Stimulated activated CD8-positive, alpha-beta memory T cell treated with anti-CD3 and anti-CD28 coated beads, Interleukin-15, amount 100 ng/mL, for 24 hours (primary cell): ENCODE results near the gene NPLOC4.
"Not testable (repeated sequence)": the region's sequence is repeated elsewhere in the genome, so short reads cannot be mapped to it uniquely, and the experiment has no call there.

Experiments used
- DNase-seq: peaks from one replicate; pipeline ENCODE4 v3.0.0-alpha.2; 2020; ENCODE audit warnings: low read depth

The NPLOC4 gene

DNA sequence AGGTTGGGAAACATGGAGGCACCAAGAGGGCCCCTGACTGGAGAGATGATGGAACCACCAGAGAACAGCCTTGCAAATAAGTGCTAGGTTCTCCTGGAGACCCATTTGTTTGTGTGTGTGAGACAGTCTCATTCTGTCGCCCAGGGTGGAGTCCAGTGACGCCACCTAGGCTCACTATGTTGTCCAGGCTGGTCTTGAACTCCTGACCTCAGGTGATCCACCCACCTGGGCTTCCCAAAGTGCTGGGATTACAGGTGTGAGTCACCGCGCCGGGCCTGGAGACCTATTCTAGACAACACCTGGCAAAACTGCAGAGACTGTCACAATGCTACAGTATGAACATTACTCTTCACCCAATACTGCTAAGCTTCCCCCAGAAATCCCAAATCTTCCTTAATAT lies 1.5 kb downstream of the NPLOC4 start:
- DNase-seq = no peak

DNA sequence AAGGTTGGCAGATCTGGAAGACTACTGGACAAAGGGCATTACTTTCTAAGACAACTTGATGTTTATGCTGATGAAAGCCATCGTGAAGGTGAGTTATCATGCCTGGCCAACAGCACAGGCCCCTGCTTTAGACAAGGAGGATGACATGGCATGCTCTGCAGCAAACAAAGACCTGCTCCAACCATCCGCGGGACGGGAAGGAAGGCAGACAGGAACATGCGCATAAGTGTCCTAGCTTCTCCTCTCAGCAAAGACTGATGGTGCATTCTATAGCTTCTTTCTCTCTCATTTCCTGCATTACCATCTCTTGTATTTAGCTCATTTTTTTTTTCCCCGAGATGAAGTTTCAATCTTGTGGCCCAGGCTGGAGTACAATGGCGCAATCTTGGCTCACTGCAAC lies 5.4 kb downstream of the NPLOC4 start:
- no peak for DNase-seq

DNA sequence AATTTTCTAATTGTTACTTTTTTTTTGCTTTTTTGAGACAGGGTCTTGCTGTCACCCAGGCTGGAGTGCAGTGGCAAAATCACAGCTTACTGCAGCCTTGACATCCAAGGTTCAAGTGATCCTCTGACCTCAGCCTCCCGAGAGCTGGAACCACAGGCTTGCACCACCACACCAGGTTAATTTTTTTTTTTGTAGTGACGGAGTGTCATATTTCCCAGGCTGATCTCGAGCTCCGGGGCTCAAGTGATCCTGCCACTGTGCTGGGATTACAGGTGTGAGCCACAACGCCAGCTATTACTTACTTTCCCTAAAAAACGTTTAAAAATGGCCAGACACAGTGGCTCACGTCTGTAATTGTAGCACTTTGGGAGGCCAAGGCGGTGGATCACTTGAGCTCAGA lies 6.6 kb downstream of the NPLOC4 start:
- no peak for DNase-seq

DNA sequence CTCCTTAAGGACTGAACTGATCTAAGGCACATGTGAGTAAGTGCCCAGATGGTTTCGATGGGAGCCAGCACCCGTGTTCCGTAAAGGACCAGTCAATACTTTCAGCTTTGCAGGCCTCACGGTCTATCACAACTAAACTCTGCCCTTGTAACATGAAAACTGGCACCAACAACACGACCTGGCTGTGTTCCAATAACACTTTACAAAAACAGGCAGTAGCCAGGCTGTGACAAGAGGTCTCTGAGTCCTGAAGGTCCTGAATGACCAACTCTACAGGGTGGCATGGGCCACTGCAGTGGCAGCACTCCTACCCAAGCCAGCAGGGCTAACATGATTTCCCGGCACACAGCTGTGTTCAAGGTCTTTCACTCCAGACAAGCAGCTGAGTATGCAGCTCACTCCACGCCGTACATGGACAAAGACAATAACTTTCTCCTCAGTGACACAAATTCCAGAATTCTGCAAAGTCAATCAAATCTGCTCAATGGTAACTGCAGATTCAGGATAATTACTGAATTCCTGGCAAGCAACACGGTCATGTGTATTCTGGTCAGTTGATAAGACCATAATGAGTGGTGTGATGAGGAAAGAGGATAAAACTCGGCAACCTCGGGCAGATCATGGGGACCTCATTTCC lies 15.3 kb downstream of the NPLOC4 start:
- no peak for DNase-seq

DNA sequence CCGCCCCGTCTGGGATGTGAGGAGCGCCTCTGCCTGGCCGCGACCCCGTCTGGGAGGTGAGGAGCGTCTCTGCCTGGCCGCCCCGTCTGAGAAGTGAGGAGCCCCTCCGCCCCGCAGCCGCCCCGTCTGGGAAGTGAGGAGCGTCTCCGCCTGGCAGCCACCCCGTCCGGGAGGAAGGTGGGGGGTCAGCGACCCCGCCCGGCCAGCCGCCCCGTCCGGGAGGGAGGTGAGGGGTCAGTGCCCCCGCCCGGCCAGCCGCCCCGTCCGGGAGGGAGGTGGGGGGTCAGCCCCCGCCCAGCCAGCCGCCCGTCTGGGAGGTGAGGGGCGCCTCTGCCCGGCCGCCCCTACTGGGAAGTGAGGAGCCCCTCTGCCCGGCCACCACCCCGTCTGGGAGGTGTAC lies 18.6 kb downstream of the NPLOC4 start:
- DNase-seq = not testable (repeated sequence)

DNA sequence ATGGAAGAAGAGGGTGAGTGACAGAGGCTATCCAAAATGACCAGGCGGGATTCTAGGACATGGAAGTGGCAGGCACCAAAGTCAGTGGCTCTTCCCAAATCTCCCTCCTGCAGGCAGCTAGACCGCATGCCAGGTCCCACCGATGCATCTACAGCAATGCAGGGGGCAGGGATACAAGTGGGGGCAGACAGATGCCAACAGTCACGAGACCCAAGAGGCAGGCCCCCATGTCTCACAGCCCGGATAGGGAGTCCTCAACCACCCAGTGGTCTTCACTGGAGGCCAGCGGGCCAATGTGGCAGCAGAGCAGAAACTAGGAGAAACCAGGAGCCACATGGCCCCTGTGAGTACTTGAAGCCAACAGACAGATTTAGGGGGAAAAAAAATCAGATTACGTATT lies 20.0 kb downstream of the NPLOC4 start:
- DNase-seq = no peak

DNA sequence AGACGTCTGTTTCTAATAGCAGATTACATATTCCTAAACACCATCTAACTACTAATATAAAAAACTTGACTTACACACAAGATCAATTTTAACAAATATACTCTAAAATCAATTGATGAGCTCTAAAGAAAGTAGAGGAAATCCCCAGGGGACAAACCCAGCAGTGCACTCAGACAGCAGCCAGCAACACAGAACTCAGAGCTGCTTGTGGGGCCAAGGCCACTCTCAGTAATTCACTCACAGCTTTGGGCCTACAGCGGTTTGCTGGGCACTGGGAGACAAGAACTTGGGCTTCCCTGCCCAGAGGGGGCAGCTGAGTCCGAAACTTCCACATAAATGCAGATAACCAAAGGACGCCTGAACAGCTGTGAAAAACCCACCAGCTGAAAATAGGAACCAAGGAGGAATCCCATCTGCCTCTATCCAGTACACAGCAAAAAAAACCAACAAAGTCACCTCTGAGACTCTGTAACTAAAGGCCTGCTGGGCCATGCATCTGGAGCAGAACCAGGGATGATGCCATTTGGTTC lies 21.4 kb downstream of the NPLOC4 start:
- DNase-seq = no peak

DNA sequence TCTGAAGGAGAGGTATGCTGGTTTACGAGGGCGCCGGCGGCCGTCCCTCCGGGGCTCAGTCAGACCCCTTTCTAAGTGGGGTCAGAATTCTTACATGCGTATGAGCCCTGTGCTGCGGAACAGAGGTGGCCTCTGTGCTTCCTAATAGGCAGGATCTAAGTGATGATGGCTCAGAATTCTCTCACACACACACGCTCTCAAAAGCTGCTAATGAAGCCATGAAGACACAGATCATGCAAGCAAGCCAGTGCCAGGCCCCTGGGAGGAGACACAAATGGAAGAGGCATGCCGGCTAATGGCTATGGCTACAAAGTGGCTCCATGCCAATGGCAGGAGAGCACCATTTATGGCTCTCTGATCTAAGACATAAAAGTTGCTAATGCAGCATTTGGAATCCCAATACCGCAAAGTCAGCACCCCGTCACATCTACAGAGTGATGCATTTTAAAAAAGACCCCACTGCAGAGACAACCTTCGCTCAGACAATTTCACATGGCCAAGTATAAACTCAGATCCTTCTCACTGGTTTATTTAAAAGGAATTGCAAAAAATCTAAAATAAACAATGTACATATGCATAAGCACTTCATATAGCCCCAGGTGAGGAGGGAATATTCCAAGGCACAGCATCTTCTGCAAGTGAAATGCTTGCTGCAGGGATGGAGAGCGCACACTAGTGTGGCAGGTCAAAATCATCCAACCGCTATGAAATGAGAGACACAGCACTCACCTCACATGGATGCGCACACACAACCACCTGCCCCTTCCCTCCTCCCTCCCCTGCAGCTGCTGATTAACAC lies 24.5 kb downstream of the NPLOC4 start:
- DNase-seq = no peak

DNA sequence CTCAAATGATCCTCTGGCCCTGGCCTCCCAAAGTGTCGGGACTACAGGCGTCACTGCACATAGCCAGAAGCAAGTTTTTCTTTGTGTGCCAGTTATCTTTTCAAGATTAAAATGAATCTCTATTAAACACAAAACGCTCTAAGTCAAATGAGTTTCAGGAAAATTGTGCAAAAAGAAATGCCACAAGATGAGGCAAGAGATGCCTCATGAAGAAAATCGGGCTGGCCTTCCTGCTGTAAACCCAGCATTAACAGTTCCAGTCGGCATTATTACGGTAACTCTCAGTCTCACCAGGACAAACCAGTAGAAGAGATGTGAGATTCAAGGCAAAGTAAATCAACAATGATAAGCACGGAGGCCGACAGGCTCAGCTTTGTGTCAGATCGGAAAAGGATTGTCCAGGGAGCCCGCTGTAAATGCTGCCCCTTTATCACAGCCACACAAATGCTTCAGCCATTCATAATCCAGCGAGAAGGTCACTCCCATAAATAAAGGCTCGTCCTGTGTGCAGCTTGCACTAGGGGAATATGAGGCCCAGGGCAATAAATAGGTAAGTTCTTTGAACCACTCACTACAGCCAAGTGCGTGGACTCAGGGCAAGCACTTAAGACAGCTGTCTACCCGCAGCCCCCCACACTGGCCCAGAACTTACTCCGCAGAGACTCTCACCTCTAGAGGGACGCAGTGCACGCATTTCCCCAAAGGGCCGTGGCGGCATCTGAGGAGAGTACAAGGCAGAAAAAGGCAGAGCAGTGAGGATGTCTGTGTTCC lies 27.2 kb downstream of the NPLOC4 start:
- no peak for DNase-seq

DNA sequence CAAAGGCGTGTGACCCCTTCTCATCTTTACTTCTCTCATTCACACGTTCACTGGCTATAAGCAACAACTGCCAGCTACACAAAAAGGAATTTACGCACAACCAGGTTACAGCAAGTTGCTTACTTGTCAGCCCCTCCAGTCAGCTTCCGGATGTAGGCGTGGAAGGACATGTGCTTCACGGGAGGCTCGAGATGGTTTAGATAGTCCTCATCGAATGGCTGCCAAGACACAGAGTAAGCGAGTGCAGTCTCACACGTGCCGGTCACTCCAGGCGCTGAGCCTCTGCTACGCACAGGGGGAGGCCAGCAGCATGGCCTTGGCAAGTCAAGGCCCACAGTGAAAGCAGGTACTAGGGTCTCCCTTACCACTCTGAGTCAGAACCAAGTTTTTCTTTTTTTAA lies 28.3 kb downstream of the NPLOC4 start:
- DNase-seq = no peak

DNA sequence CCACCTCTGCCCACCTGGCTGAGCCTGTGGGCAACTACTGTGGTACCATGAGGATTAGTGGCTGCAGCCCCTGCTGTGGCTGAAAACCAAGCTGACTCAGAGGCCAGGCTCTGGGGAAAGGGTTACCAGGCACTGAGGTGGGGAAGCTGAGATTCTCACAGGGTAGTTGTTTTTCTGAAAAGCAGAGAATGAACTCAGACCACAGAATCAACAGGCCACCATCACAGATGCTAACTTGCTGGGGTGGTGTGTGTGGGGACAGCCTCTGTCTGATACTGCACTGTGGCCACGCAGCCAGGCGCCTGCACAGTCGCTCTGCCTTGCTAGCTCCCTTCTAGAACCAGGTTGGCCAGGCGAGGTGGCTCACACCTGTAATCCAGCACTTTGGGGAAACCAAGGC lies 28.8 kb downstream of the NPLOC4 start:
- no peak for DNase-seq

DNA sequence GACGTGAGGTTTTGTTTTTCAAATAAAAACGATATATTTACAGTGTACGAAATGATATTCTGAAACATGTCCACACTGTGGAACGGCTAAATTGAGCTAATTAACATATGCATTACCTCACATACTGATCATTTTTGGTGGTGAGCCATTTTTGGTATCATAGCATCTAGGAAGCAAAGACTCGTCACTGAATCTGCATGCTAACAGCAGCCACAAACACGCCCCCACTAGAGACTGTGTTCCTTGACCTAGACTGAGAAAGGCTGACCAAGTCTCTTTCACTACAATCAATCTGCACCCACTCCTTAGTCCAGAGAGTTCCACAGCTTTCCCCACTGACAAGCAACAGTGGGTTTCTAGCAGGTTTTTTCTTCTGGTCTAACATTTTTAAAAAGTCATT lies 29.5 kb downstream of the NPLOC4 start:
- no peak for DNase-seq

DNA sequence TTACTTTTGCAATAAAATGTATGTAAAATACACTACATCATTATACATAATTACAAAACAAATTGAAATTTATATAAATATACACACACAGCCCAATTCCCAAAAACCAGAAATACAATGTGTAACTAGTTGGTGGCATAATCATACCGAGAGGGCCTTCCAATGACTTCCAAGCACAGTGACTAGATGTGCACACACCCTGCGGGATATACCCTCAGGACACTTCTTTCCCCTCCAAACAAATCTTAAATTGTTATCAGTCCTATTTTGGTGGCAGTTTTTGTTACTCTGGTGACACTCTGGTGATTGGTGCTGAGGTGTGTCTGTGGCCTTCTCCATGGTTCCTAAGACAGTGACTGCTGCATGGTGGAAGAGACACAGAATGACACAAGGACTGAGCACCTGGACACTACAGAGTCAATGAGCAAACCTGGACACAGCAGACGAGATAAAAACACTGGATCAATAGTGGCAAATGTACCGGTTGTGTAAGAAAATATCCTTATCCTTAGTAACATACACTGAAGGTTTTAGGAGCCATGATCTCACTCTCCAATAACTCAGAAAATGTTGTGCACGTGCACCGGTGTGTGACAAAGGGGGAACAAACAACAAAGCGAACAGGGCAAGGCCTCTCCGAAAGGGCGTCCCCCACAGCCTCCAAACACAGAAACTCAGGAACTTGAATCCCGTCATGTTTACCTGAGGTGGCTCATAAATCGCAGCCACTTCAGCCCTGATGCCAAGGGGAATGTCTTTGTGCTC lies 32.9 kb downstream of the NPLOC4 start:
- DNase-seq = no peak

DNA sequence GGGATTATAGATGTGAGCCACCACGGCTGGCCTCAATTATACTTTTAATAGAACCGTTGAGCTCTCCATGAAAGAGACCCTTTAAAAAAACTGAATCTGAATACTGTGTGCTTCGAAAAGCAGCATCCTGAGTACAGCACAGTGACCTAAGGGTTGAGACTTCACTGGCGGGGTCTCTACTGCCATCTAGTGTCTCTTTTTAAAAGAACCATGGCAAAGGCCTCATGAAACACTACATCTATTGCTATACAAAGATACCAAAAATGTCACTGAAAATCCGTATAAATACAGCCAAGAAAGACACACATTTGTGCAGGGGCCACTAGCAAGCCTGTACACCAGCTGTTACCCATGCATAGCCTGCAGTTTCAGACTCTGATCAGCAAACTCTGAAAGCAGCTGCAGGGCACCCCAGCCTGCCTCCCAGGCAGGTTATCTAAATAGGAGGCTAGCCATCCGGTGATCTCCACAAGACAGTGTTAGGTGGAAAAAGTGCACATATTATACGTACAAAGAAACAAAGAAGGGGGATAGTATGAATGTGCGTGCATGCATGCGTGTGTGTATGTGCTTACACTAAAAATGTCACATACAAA lies 35.3 kb downstream of the NPLOC4 start:
- no peak for DNase-seq

DNA sequence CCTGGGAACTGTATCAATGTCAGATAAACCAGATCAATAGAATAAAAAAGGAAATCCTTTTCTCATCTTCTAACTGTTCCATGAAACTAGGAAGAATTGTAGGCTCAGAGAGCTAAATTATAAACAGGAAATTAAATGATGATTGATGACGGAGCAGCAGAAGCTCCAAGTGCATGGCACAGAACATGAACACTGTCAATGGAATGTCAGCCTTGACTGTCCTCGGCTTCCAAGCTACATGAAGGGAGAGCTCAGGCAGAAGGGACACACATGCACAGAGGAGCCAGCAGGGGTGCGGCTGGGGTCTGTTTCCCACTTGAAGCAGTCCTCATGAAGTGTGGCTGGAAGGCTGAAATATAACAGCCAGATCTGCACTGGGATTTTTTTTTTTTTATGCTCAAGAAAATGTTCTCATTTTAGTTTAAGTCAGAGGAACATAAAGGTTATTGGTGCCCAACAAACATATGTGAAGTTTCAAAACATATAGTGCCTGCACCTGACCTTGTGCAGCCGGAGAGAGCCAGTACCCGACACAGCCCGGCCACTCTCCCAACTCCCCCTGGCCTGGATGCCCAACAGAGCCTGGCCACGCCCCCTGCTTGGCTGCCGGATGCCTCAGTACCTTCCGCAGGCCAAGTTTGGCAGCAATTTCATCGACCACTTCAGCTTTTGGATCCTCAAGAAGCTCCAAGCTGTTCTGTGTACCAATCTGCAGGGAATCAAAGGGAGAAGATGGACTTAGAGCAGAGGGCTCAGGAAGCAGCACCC lies 37.0 kb downstream of the NPLOC4 start:
- no peak for DNase-seq

DNA sequence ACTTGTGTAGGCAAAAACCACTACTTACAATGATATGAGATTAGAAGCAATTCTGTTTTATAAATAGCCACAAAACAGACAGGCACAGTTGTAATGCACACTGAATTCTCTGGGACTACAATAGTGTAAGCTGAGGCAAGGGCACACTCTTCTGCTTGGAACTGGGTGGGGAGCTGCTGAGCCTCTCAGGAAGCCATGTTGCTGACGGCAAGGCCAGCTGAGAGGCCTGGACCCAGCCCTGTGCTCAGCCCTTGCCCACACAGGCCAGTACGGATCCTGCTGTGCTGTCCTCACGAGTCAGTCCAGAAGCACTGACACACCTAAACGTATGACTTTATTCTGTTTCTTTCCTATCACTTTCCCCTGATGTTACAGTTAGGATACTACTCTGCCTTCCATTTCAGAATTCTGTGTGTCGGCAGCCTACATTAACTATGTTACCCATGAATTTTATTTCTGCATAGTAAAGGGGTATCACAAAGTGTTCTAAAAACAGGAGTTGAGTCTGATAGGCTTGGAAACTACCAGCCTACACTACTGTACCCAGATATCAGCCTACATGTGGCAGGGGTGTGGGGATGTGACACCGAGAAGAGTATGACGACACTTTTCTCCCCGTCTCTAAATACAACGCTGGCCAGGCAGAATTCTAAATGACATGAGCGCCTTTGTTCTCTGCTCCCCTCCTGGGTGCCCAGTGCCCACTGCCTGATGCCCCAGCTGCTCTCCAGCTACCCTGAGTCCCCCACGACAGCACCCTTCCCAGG lies 43.6 kb downstream of the NPLOC4 start:
- no peak for DNase-seq

DNA sequence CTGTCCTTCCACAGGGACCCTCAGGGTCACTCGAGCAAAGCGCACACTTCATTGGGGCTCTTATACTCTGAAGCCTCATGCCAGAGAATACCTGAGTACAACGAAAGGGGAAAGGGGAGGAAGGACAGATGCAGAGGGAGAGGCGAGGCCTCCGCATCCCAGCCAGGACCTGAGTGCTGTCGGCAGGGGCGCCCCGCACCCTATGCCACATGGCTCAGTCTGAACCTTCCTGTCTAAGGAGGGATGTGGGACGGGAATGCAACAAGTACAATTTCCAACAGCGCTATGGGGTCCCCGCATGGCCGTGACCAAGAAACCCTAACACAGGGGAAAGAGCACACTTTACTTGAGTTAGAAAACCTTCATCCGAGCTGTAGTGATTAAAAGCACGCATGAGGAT lies 44.9 kb downstream of the NPLOC4 start:
- DNase-seq = no peak

DNA sequence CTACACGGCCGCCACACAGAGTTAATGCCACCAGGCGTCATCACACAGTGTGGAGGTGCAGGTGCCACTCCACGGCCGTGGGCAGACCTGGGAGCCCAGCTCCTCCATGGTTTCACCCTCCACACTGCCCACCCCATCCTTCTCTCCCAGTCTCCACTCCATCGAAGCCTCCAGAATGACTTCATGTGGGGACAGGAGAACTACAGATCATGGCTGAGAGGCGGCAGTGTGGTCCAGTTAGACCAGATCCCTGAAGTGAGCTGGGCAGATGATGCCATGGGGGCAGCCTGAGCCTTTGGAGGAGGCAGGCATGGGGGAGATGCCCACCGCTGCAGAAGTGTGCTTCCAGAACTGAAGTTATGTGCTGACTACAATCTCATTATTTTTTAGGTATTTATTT lies 46.8 kb downstream of the NPLOC4 start:
- DNase-seq = no peak

DNA sequence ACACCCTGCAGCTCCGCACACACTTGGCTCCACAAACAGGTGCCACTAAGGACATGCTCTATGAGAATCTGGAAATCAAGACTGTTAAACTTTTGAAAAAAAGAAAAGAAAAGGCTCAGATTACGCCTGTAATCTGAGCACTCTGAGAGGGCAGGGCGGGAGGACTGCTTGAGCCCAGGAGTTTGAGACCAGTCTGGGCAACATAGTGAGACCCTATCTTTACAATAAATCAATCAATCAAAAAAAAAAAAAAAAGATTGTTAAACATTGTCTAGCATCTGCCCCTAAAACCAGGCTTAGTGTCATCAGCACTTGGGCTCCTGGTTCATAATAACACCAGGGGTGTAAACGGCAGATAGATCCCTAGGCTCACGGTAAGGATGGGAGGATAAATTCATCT lies 47.3 kb downstream of the NPLOC4 start:
- no peak for DNase-seq

DNA sequence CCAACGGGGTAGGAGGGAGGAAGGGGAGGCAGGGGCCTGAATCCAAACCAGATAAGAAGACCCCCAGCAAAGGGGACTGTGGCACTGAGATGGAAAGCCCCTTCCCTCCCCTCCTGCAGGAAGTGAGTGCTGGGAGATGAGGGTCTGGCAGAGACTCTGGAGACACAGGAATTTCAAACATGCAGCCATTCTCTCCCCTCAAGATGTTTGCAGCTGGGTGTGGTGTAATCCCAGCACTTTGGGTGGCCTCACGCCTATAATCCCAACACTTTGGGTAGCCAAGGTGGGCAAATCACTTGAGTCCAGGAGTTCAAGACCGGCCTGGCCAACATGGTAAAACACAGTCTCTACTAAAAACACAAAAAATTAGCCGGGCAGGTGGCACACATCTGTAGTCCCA lies 50.8 kb downstream of the NPLOC4 start:
- no peak for DNase-seq
